ENCODE data around the gene HFE.
A peak's percentile ranks its signal among the peaks of the same experiment; 100 is the strongest.

Gene HFE

GRCh38 chr6:26128013-26128771 lies 41.0 kb downstream of the HFE start:
- H3K79me1 ChIP-seq (replicated peaks; ENCODE audit: low read length, poor library complexity, severe bottlenecking): peaks cover 6% of the 10 kb centered on the region
- no peaks in the 10 kb centered on the region for H3K27me3 ChIP-seq (ENCODE audit: control insufficient read depth in 1 of 2, insufficient read depth in 1 of 2, low read length in 2 of 2)
- no peak overlapping the region for H2BK15ac ChIP-seq (ENCODE audit: low read depth, poor library complexity, severe bottlenecking)
- H4K91ac ChIP-seq (ENCODE audit: low read length): no peak overlapping the region
- DNase-seq: no peak
- H4K8ac ChIP-seq (ENCODE audit: low read length): no peak overlapping the region
- H3K4me1 ChIP-seq (ENCODE audit: control insufficient read depth, insufficient read depth, low read depth, low read length): peaks cover 5% of the 10 kb centered on the region
- no peak overlapping the region for H2AFZ ChIP-seq (ENCODE audit: low read depth, low read length)
- no peak overlapping the region for H3K27ac ChIP-seq (ENCODE audit: low read length, poor library complexity, severe bottlenecking)
- H3K9ac ChIP-seq (ENCODE audit: low read length): peak overlapping the region; percentile 100
- no peak overlapping the region for H3K4ac ChIP-seq (ENCODE audit: low read depth in 1 of 2, low read length in 2 of 2)
- H2BK120ac ChIP-seq (ENCODE audit: low read depth, low read length): no peak overlapping the region
- no peak overlapping the region for H2BK5ac ChIP-seq (ENCODE audit: low read depth, low read length, poor library complexity, severe bottlenecking)
- H3K36me3 ChIP-seq (ENCODE audit: control insufficient read depth in 1 of 2, insufficient read depth in 2 of 2, low read depth in 1 of 2, low read length in 2 of 2): peaks cover 18 to 47% of the 10 kb centered on the region in 2 experiments
- H3K4me2 ChIP-seq (ENCODE audit: low read length, poor library complexity, severe bottlenecking): peak overlapping the region; percentile 44
- H2BK12ac ChIP-seq (ENCODE audit: low read length in 2 of 2): no peak overlapping the region
- H3K18ac ChIP-seq (ENCODE audit: low read depth in 1 of 2, low read length in 2 of 2): no peak overlapping the region
- peak overlapping the region in 1 of 2 experiments; percentile 100 for H3K4me3 ChIP-seq (ENCODE audit: insufficient read depth in 1 of 2, low read depth in 1 of 2, low read length in 2 of 2)
- H2AK5ac ChIP-seq (ENCODE audit: low read length, severe bottlenecking): no peak overlapping the region
- H3K23ac ChIP-seq (ENCODE audit: low read length in 2 of 2): no peak overlapping the region
- no peaks in the 10 kb centered on the region for H3K9me3 ChIP-seq (ENCODE audit: control insufficient read depth, low read length)
- 96% methylated on average over 3 of the region's 5 CpGs for WGBS
- H3K14ac ChIP-seq (ENCODE audit: low read length in 2 of 2): no peak overlapping the region

DNA sequence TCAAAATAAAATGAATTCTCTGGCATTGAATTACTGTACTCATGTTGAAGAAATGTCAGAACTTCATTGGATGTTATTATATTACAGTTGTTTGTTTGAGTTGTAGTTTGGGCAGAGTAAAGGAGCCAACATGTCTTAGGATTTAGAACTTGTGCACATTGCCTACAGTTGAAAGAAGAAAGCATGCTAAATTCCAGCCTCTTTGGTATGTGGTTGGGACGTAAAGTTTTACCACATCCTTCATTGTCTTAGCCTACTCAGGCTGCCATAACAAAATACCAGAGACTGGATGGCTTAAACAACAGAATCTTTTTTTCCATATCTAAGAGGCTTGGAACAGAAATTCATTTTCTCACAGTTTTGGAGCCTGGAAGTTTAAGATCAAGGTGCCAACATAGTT lies 42.4 kb downstream of the HFE start:
- Histone ChIP-seq H3K79me1 (replicated peaks; ENCODE audit: low read length, poor library complexity, severe bottlenecking) (peaks cover 8% of the 10 kb centered on the region), H3K4ac (ENCODE audit: low read depth in 1 of 2, low read length in 2 of 2) (no peak overlapping the region), H3K4me3 (ENCODE audit: insufficient read depth in 1 of 2, low read depth in 1 of 2, low read length in 2 of 2) (no peak overlapping the region), H3K18ac (ENCODE audit: low read depth in 1 of 2, low read length in 2 of 2) (no peak overlapping the region), H3K4me2 (ENCODE audit: low read length, poor library complexity, severe bottlenecking) (no peak overlapping the region), H2BK15ac (ENCODE audit: low read depth, poor library complexity, severe bottlenecking) (no peak overlapping the region), H2AK5ac (ENCODE audit: low read length, severe bottlenecking) (no peak overlapping the region), H3K27ac (ENCODE audit: low read length, poor library complexity, severe bottlenecking) (no peak overlapping the region), H3K36me3 (ENCODE audit: control insufficient read depth in 1 of 2, insufficient read depth in 2 of 2, low read depth in 1 of 2, low read length in 2 of 2) (peaks cover 18 to 59% of the 10 kb centered on the region in 2 experiments), H3K4me1 (ENCODE audit: control insufficient read depth, insufficient read depth, low read depth, low read length) (peaks cover 5% of the 10 kb centered on the region), H4K8ac (ENCODE audit: low read length) (no peak overlapping the region), H3K9ac (ENCODE audit: low read length) (no peak overlapping the region), H4K91ac (ENCODE audit: low read length) (no peak overlapping the region), H2AFZ (ENCODE audit: low read depth, low read length) (no peak overlapping the region), H3K14ac (ENCODE audit: low read length in 2 of 2) (no peak overlapping the region), H3K27me3 (ENCODE audit: control insufficient read depth in 1 of 2, insufficient read depth in 1 of 2, low read length in 2 of 2) (no peaks in the 10 kb centered on the region), H2BK12ac (ENCODE audit: low read length in 2 of 2) (no peak overlapping the region), H3K9me3 (ENCODE audit: control insufficient read depth, low read length) (no peaks in the 10 kb centered on the region), H2BK5ac (ENCODE audit: low read depth, low read length, poor library complexity, severe bottlenecking) (no peak overlapping the region), H3K23ac (ENCODE audit: low read length in 2 of 2) (no peak overlapping the region), H2BK120ac (ENCODE audit: low read depth, low read length) (no peak overlapping the region)
- 73% methylated on average over 1 of the region's 1 CpG for WGBS
- no peak for DNase-seq

DNA sequence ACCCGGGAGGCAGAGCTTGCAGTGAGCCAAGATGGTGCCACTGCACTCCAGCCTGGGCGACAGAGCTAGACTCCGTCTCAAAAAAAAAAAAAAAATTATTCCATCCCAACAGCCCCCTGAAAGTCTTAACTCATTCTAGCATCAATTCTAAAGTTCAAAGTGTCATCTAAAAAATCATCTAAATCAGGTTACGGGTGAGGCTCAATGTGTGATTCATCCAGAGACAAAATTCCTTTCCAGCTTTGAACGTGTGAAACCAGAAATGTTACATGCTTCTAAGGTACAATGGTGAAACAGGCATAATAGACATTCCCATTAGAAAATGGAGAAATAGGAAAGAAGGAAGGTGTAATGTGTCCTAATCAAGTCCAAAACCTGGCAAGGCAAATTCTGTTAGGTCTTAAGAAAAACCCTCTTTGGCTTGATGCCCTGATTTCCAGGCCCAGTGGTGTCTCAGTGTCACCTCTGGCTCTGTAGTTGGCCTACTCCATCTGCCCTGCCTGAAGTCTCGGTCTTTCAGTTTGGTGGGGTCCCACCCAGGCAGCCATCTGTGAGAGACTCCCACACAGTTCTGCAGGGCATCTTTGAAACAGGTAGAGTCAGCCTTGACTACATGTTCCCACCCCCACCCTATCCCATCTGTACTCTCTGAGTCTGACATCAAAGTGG lies 43.5 kb downstream of the HFE start:
- no peak overlapping the region for H3K4me2 ChIP-seq (ENCODE audit: low read length, poor library complexity, severe bottlenecking)
- H2BK5ac ChIP-seq (ENCODE audit: low read depth, low read length, poor library complexity, severe bottlenecking): no peak overlapping the region
- H3K14ac ChIP-seq (ENCODE audit: low read length in 2 of 2): no peak overlapping the region
- 96% methylated on average over 6 of the region's 6 CpGs for WGBS
- H3K27ac ChIP-seq (ENCODE audit: low read length, poor library complexity, severe bottlenecking): no peak overlapping the region
- H3K9me3 ChIP-seq (ENCODE audit: control insufficient read depth, low read length): no peaks in the 10 kb centered on the region
- no peak overlapping the region for H4K91ac ChIP-seq (ENCODE audit: low read length)
- H3K4me1 ChIP-seq (ENCODE audit: control insufficient read depth, insufficient read depth, low read depth, low read length): peaks cover 9% of the 10 kb centered on the region
- no peak for DNase-seq
- H2BK15ac ChIP-seq (ENCODE audit: low read depth, poor library complexity, severe bottlenecking): no peak overlapping the region
- H3K27me3 ChIP-seq (ENCODE audit: control insufficient read depth in 1 of 2, insufficient read depth in 1 of 2, low read length in 2 of 2): no peaks in the 10 kb centered on the region
- H2BK12ac ChIP-seq (ENCODE audit: low read length in 2 of 2): no peak overlapping the region
- no peak overlapping the region for H3K4ac ChIP-seq (ENCODE audit: low read depth in 1 of 2, low read length in 2 of 2)
- no peak overlapping the region for H4K8ac ChIP-seq (ENCODE audit: low read length)
- H3K9ac ChIP-seq (ENCODE audit: low read length): no peak overlapping the region
- no peak overlapping the region for H2AFZ ChIP-seq (ENCODE audit: low read depth, low read length)
- peaks cover 21 to 62% of the 10 kb centered on the region in 2 experiments for H3K36me3 ChIP-seq (ENCODE audit: control insufficient read depth in 1 of 2, insufficient read depth in 2 of 2, low read depth in 1 of 2, low read length in 2 of 2)
- no peak overlapping the region for H3K18ac ChIP-seq (ENCODE audit: low read depth in 1 of 2, low read length in 2 of 2)
- no peak overlapping the region for H2AK5ac ChIP-seq (ENCODE audit: low read length, severe bottlenecking)
- H3K23ac ChIP-seq (ENCODE audit: low read length in 2 of 2): no peak overlapping the region
- H2BK120ac ChIP-seq (ENCODE audit: low read depth, low read length): no peak overlapping the region
- H3K79me1 ChIP-seq (replicated peaks; ENCODE audit: low read length, poor library complexity, severe bottlenecking): peaks cover 8% of the 10 kb centered on the region
- H3K4me3 ChIP-seq (ENCODE audit: insufficient read depth in 1 of 2, low read depth in 1 of 2, low read length in 2 of 2): no peak overlapping the region

DNA sequence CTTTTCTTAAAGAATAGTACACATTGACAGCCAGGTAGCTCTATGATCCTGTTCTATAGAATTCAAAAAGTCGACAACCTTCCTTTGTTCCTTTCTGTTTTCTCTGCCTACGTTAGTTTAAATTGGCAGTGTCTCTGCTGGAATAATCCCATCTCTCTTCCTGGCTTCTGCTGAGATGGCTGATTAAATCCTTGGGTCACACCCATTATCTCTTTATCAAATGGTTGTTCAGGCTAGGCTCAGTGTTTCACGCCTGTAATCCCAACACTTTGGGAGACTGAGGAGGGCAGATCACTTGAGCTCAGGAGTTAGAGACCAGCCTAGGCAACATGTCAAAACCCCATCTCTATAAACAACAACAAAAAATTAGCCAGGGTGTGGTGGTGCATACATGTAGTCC lies 44.4 kb downstream of the HFE start:
- Histone ChIP-seq H3K27me3 (ENCODE audit: control insufficient read depth in 1 of 2, insufficient read depth in 1 of 2, low read length in 2 of 2) (no peaks in the 10 kb centered on the region), H2AK5ac (ENCODE audit: low read length, severe bottlenecking) (no peak overlapping the region), H3K4me2 (ENCODE audit: low read length, poor library complexity, severe bottlenecking) (no peak overlapping the region), H3K36me3 (ENCODE audit: control insufficient read depth in 1 of 2, insufficient read depth in 2 of 2, low read depth in 1 of 2, low read length in 2 of 2) (peaks cover 21 to 62% of the 10 kb centered on the region in 2 experiments), H2BK5ac (ENCODE audit: low read depth, low read length, poor library complexity, severe bottlenecking) (no peak overlapping the region), H2BK15ac (ENCODE audit: low read depth, poor library complexity, severe bottlenecking) (no peak overlapping the region), H4K91ac (ENCODE audit: low read length) (no peak overlapping the region), H2BK12ac (ENCODE audit: low read length in 2 of 2) (no peak overlapping the region), H3K14ac (ENCODE audit: low read length in 2 of 2) (no peak overlapping the region), H3K9ac (ENCODE audit: low read length) (no peak overlapping the region), H3K9me3 (ENCODE audit: control insufficient read depth, low read length) (no peaks in the 10 kb centered on the region), H2BK120ac (ENCODE audit: low read depth, low read length) (no peak overlapping the region), H3K18ac (ENCODE audit: low read depth in 1 of 2, low read length in 2 of 2) (no peak overlapping the region), H3K23ac (ENCODE audit: low read length in 2 of 2) (no peak overlapping the region), H3K4ac (ENCODE audit: low read depth in 1 of 2, low read length in 2 of 2) (no peak overlapping the region), H3K79me1 (replicated peaks; ENCODE audit: low read length, poor library complexity, severe bottlenecking) (peaks cover 8% of the 10 kb centered on the region), H2AFZ (ENCODE audit: low read depth, low read length) (no peak overlapping the region), H3K4me3 (ENCODE audit: insufficient read depth in 1 of 2, low read depth in 1 of 2, low read length in 2 of 2) (no peak overlapping the region), H4K8ac (ENCODE audit: low read length) (no peak overlapping the region), H3K4me1 (ENCODE audit: control insufficient read depth, insufficient read depth, low read depth, low read length) (peaks cover 9% of the 10 kb centered on the region), H3K27ac (ENCODE audit: low read length, poor library complexity, severe bottlenecking) (no peak overlapping the region)
- DNase-seq: no peak
- WGBS: 85% methylated on average over 3 of the region's 3 CpGs
